ENCODE measurements around the gene CCDC186. TPM values are rescaled to one million over a fixed set of nuclear protein-coding genes. Genes with fewer than 3 reads are reported as not detected.

Gene CCDC186
- total RNA-seq, 1 experiment from 2014 or later: 32.7 TPM

DNA sequence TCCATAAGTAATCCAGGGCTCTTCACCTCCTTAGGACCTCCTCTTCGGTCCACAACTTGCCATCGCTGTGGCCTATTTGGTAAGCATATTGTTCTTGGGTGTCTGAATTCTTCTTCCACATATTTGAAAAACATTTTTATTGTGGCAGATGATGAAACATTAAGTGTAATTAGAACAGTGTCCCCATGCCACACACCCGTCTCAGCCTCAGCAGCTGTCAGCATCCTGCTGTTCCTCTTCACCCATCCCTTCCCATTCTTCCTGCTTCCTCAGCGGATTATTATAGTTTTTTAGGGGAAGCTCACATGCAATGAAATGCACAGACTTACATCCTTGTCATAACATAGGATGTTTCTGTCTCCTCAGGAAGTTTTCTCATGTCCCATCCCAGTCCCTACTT is 25.2 kb upstream of the CCDC186 start:
- H3K36me3 Mint-ChIP-seq: no peaks in the 10 kb centered on the region
- POLR2A ChIA-PET: no interaction called here
- no peaks in the 10 kb centered on the region for H3K4me1 Mint-ChIP-seq
- ATAC-seq: no peak
- CTCF ChIA-PET: interaction anchor here (0.6 kb wide), 1 partner anchor 269 kb away, joined by 3 read pairs; no protein-coding TSS in a partner anchor
- no peak for TF ChIP-seq GABPB1 (CRISPR knock-in tag; IDR thresholded peaks at IDR 0.05)
- TF ChIP-seq TCF7 (CRISPR knock-in tag; IDR thresholded peaks at IDR 0.05; ENCODE audit: low read depth): no peak
- no peak for TF ChIP-seq ZNF263 (CRISPR knock-in tag; IDR thresholded peaks at IDR 0.05; ENCODE audit: low read depth)
- TF ChIP-seq ZNF425 (CRISPR knock-in tag; conservative IDR thresholded peaks at IDR 0.05): no peak
- no peak for TF ChIP-seq ZMAT4 (CRISPR knock-in tag; IDR thresholded peaks at IDR 0.05)
- no peak for TF ChIP-seq OVOL2 (CRISPR knock-in tag; IDR thresholded peaks at IDR 0.05; ENCODE audit: borderline replicate concordance)
- no peak for DNase-seq (ENCODE audit: low spot score)
- no peaks in the 10 kb centered on the region for H3K27me3 Mint-ChIP-seq (ENCODE audit: low read depth)
- no peak overlapping the region for H3K27ac Mint-ChIP-seq
- H3K4me3 Mint-ChIP-seq: no peak overlapping the region
- H3K9me3 Mint-ChIP-seq: no peaks in the 10 kb centered on the region

GRCh38 chr10:114195079-114195478 is 21.1 kb upstream of the CCDC186 start:
- H3K36me3 Mint-ChIP-seq: no peaks in the 10 kb centered on the region
- ATAC-seq: no peak
- ChIA-PET POLR2A (no interaction called here), CTCF (no interaction called here)
- no peaks in the 10 kb centered on the region for H3K4me1 Mint-ChIP-seq
- H3K9me3 Mint-ChIP-seq: no peaks in the 10 kb centered on the region
- H3K27me3 Mint-ChIP-seq (ENCODE audit: low read depth): no peaks in the 10 kb centered on the region
- H3K27ac Mint-ChIP-seq: no peak overlapping the region
- H3K4me3 Mint-ChIP-seq: no peak overlapping the region
- TF ChIP-seq ATF3 (CRISPR knock-in tag; conservative IDR thresholded peaks at IDR 0.05): no peak
- no peak for TF ChIP-seq GTF2I (CRISPR knock-in tag; conservative IDR thresholded peaks at IDR 0.05)
- TF ChIP-seq ELF4 (CRISPR knock-in tag; IDR thresholded peaks at IDR 0.05; ENCODE audit: low read depth): no peak
- no peak for TF ChIP-seq ZNF423 (CRISPR knock-in tag; IDR thresholded peaks at IDR 0.05)
- TF ChIP-seq PREB (CRISPR knock-in tag; IDR thresholded peaks at IDR 0.05; ENCODE audit: borderline replicate concordance): no peak
- TF ChIP-seq MLX (CRISPR knock-in tag; IDR thresholded peaks at IDR 0.05): no peak
- TF ChIP-seq, protein P1, sequence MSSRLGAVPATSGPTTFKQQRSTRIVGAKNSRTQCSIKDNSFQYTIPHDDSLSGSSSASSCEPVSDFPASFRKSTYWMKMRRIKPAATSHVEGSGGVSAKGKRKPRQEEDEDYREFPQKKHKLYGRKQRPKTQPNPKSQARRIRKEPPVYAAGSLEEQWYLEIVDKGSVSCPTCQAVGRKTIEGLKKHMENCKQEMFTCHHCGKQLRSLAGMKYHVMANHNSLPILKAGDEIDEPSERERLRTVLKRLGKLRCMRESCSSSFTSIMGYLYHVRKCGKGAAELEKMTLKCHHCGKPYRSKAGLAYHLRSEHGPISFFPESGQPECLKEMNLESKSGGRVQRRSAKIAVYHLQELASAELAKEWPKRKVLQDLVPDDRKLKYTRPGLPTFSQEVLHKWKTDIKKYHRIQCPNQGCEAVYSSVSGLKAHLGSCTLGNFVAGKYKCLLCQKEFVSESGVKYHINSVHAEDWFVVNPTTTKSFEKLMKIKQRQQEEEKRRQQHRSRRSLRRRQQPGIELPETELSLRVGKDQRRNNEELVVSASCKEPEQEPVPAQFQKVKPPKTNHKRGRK (CRISPR knock-in tag; IDR thresholded peaks at IDR 0.05; ENCODE audit: borderline replicate concordance): no peak
- TF ChIP-seq ZNF281 (CRISPR knock-in tag; IDR thresholded peaks at IDR 0.05): no peak
- TF ChIP-seq NR3C1 (CRISPR knock-in tag; conservative IDR thresholded peaks at IDR 0.05; ENCODE audit: low read depth): no peak
- TF ChIP-seq, protein P2, sequence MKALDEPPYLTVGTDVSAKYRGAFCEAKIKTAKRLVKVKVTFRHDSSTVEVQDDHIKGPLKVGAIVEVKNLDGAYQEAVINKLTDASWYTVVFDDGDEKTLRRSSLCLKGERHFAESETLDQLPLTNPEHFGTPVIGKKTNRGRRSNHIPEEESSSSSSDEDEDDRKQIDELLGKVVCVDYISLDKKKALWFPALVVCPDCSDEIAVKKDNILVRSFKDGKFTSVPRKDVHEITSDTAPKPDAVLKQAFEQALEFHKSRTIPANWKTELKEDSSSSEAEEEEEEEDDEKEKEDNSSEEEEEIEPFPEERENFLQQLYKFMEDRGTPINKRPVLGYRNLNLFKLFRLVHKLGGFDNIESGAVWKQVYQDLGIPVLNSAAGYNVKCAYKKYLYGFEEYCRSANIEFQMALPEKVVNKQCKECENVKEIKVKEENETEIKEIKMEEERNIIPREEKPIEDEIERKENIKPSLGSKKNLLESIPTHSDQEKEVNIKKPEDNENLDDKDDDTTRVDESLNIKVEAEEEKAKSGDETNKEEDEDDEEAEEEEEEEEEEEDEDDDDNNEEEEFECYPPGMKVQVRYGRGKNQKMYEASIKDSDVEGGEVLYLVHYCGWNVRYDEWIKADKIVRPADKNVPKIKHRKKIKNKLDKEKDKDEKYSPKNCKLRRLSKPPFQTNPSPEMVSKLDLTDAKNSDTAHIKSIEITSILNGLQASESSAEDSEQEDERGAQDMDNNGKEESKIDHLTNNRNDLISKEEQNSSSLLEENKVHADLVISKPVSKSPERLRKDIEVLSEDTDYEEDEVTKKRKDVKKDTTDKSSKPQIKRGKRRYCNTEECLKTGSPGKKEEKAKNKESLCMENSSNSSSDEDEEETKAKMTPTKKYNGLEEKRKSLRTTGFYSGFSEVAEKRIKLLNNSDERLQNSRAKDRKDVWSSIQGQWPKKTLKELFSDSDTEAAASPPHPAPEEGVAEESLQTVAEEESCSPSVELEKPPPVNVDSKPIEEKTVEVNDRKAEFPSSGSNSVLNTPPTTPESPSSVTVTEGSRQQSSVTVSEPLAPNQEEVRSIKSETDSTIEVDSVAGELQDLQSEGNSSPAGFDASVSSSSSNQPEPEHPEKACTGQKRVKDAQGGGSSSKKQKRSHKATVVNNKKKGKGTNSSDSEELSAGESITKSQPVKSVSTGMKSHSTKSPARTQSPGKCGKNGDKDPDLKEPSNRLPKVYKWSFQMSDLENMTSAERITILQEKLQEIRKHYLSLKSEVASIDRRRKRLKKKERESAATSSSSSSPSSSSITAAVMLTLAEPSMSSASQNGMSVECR (CRISPR knock-in tag; IDR thresholded peaks at IDR 0.05; ENCODE audit: borderline replicate concordance): no peak
- no peak for TF ChIP-seq PRRX2 (CRISPR knock-in tag; IDR thresholded peaks at IDR 0.05)
- no peak for TF ChIP-seq IRF2 (CRISPR knock-in tag; IDR thresholded peaks at IDR 0.05; ENCODE audit: borderline replicate concordance, low read depth)
- TF ChIP-seq SMAD4 (CRISPR knock-in tag; IDR thresholded peaks at IDR 0.05): no peak
- TF ChIP-seq ATF1 (CRISPR knock-in tag; IDR thresholded peaks at IDR 0.05): no peak
- no peak for DNase-seq (ENCODE audit: low spot score)
